Naive B cell (primary cell): ENCODE measurements around the gene EXOC4. TPM values are rescaled to one million over a fixed set of nuclear protein-coding genes. Genes with fewer than 3 reads are reported as not detected.

Experiments used
- ATAC-seq, 2 donors: fragments of 150-1000 bp; cut with Tn5 transposase; 2 replicates each; pipeline ENCODE4 v1.10.0; 2021; ENCODE audit warnings: low read depth in 2 of 2, mild to moderate bottlenecking in 2 of 2, moderate library complexity in 2 of 2
- DNase-seq: peaks from one replicate; pipeline ENCODE4 v3.0.0; 2022
- H3K27ac Mint-ChIP-seq, 6 donors: one replicate each; pipeline ENCODE4 v1.8.0; 2020 to 2022; ENCODE audit warnings: mild to moderate bottlenecking in 6 of 6, mixed read lengths in 6 of 6, moderate library complexity in 5 of 6, inconsistent platforms in 2 of 6
- H3K27me3 Mint-ChIP-seq, 3 donors: one replicate each; pipeline ENCODE4 v1.8.0; 2021 to 2022; ENCODE audit warnings: mixed read lengths in 3 of 3, mild to moderate bottlenecking in 1 of 3
- H3K36me3 Mint-ChIP-seq, 2 donors: one replicate each; pipeline ENCODE4 v1.8.0; 2020 to 2022; ENCODE audit warnings: mixed read lengths in 2 of 2, inconsistent platforms in 1 of 2, mild to moderate bottlenecking in 1 of 2
- H3K4me1 Mint-ChIP-seq, 3 donors: one replicate each; pipeline ENCODE4 v1.8.0; 2020 to 2022; ENCODE audit warnings: mixed read lengths in 3 of 3, inconsistent platforms in 1 of 3, mild to moderate bottlenecking in 1 of 3, moderate library complexity in 1 of 3
- H3K4me3 Mint-ChIP-seq, 8 donors: one replicate each; pipeline ENCODE4 v1.8.0; 2020 to 2022; ENCODE audit warnings: mild to moderate bottlenecking in 8 of 8, mixed read lengths in 8 of 8, moderate library complexity in 8 of 8, inconsistent platforms in 2 of 8
- H3K9me3 Mint-ChIP-seq, 7 donors: one replicate each; pipeline ENCODE4 v1.8.0; 2020 to 2022; ENCODE audit warnings: mixed read lengths in 7 of 7, mild to moderate bottlenecking in 5 of 7, inconsistent platforms in 2 of 7, moderate library complexity in 1 of 7
- polyA plus RNA-seq, 6 donors: library from polyadenylated mRNA; unstranded; fragments of 300-500 nt; fragmentation: Illumina TruSeq; gene quantifications; one replicate each; pipeline ENCODE4 v1.2.3, GENCODE V29; 2021; ENCODE audit warnings: low read depth in 6 of 6

Gene EXOC4
- polyA plus RNA-seq, 6 donors from 2014 or later: 39.9 to 59.7 (median 47.2) TPM

DNA sequence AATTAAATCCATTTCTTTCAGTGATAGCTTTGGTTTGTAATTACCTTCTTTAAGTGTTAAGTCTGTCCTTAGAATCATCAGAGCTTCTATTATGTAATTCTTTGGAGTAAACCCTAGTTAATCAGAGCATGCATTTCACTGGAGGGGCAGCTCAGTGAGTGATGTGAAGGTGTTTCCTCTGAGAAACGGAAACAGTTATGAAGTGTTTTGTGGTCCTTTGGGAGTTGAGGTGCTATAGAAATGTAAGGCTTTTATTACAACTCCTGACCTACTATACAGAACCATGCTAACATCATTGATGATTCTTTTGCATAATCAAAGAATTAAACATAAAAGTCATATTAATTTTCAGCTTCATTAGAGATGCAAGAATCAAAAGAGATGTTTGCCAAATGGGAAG is 141.5 kb downstream of the EXOC4 start:
- H3K27me3 Mint-ChIP-seq: no peaks in the 10 kb centered on the region
- peak; percentile 48 to 49 for ATAC-seq
- H3K4me1 Mint-ChIP-seq: peaks cover 23 to 38% (median 33%) of the 10 kb centered on the region in 3 donors

DNA sequence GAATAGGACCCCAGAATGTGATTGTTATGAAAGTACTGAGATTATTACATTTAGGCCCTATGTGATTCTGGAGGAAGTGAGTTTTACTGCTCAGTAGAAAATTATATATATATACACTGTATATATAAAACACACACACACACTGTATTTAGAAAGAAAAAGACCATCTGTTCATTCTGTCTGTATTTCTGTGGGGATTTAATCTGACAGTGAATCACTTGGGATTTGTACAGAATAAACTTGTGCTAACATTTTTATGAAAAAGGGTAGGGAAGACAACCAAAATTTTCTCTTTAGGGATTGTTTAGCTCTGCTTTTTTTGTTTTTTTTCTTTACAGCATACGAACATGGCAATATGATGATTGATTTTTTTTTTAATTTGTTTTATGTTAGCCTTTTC is 142.7 kb downstream of the EXOC4 start:
- peak overlapping the region in 1 of 6 donors; percentile 62 for H3K27ac Mint-ChIP-seq
- no peak for DNase-seq
- peaks cover 23 to 32% (median 29%) of the 10 kb centered on the region in 3 donors for H3K4me1 Mint-ChIP-seq
- no peaks in the 10 kb centered on the region for H3K36me3 Mint-ChIP-seq
- H3K27me3 Mint-ChIP-seq: no peaks in the 10 kb centered on the region
- H3K9me3 Mint-ChIP-seq: no peaks in the 10 kb centered on the region
- ATAC-seq: no peak
- no peak overlapping the region for H3K4me3 Mint-ChIP-seq

More for the DNA sequence above, 141.5 kb downstream of the EXOC4 start:
- peak; percentile 6 for DNase-seq
- peak overlapping the region in 1 of 6 donors; percentile 18 for H3K27ac Mint-ChIP-seq
- peaks cover 0 to 3% (median 0%) of the 10 kb centered on the region in 7 donors for H3K9me3 Mint-ChIP-seq
- H3K36me3 Mint-ChIP-seq: peaks cover 5 to 8% of the 10 kb centered on the region in 2 donors
- no peak overlapping the region for H3K4me3 Mint-ChIP-seq

DNA sequence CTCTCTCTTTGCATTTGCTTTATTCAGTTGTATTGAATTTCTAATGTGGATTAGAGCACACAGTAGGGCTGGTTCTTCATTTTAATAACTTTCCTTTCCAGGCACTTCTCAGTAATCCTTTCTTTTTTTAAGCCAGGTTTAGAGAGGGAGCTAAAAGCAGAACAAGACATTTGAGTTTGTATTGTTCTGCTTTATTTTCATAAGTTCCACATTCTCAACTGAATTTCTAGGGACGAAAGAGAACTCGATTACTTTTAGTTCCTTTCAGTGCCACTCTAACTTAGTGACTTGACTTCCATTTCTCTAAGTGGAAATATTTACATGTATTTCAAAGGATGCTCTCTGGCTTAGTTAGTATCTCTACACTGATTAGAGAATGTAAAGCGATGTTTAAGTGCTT is 145.6 kb downstream of the EXOC4 start:
- Mint-ChIP-seq H3K27me3 (no peaks in the 10 kb centered on the region), H3K27ac (no peak overlapping the region), H3K36me3 (no peaks in the 10 kb centered on the region), H3K4me3 (no peak overlapping the region), H3K9me3 (no peaks in the 10 kb centered on the region), H3K4me1 (peaks cover 21 to 26% (median 25%) of the 10 kb centered on the region in 3 donors)
- DNase-seq: no peak
- no peak for ATAC-seq

DNA sequence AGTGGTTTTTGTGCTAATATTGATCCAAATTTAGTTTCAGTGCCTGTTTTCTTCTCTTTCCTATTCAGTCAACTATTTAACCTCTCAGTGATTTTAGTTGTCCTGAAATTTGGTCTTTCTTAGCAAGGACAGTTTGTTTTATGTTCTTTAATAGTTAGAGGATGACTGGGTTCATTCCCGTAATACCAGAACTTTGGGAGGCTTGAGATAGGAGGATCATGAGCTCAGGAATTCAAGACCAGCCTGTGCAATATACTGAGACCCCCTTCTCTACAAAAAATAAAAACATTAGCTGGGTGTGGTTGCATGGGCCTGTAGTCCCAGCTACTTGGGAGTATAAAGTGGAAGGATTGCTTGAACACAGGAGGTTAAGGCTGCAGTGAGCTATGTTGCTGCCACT is 148.3 kb downstream of the EXOC4 start:
- DNase-seq (no peak), ATAC-seq (no peak)
- Mint-ChIP-seq H3K4me1 (peaks cover 11 to 15% (median 12%) of the 10 kb centered on the region in 3 donors), H3K27me3 (no peaks in the 10 kb centered on the region), H3K27ac (no peak overlapping the region), H3K36me3 (peaks cover 4 to 8% of the 10 kb centered on the region in 2 donors), H3K9me3 (no peaks in the 10 kb centered on the region), H3K4me3 (no peak overlapping the region)

DNA sequence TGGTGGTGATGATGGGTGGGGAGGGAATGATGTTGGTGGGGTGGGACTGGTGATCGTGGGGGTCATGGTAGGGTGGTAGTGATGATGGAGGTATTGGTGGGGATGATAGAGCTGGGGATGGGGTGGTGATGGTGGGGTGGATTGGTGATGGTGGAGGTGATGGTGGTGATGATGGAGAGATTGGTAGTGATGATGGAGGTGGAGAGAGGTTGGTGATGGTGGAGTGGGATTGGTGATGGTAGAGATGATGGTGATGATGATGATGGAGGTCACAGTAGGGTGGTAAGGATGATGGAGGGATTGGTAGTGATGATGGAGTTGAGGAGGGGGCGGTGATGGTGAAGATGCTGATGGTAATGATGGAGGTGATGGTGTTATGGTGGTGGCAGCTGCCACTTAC is 155.3 kb downstream of the EXOC4 start:
- H3K9me3 Mint-ChIP-seq: peaks cover 0 to 5% (median 0%) of the 10 kb centered on the region in 7 donors
- H3K36me3 Mint-ChIP-seq: peaks cover 8 to 19% of the 10 kb centered on the region in 2 donors
- no peaks in the 10 kb centered on the region for H3K27me3 Mint-ChIP-seq
- peaks cover 3 to 21% (median 13%) of the 10 kb centered on the region in 3 donors for H3K4me1 Mint-ChIP-seq
- no peak for ATAC-seq
- H3K27ac Mint-ChIP-seq: peak overlapping the region in 2 of 6 donors; percentile 1 to 96
- no peak overlapping the region for H3K4me3 Mint-ChIP-seq
- no peak for DNase-seq

DNA sequence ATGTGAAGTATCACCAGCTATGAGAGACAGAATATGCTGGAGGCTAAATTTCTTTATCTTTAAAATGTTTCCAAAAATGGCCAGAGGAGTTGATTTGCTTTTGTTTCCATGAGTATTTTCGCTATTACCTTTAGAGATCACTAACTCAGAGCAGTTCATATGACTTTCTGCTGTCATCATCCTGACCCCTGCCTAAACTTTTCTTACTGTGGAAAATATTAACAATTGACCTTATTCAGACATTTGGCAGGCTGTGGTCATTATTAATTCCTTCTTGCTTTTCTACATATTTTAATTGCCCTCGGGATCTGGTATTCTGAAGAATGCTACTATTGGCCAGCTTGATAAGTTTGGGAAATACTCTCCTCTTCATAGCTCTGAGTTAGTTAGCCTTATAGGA is 156.5 kb downstream of the EXOC4 start:
- Mint-ChIP-seq H3K27me3 (no peaks in the 10 kb centered on the region), H3K9me3 (peaks cover 0 to 5% (median 0%) of the 10 kb centered on the region in 7 donors), H3K27ac (no peak overlapping the region), H3K4me3 (no peak overlapping the region), H3K36me3 (peaks cover 4 to 13% of the 10 kb centered on the region in 2 donors), H3K4me1 (peaks cover 3 to 21% (median 13%) of the 10 kb centered on the region in 3 donors)
- DNase-seq: no peak
- ATAC-seq: no peak

DNA sequence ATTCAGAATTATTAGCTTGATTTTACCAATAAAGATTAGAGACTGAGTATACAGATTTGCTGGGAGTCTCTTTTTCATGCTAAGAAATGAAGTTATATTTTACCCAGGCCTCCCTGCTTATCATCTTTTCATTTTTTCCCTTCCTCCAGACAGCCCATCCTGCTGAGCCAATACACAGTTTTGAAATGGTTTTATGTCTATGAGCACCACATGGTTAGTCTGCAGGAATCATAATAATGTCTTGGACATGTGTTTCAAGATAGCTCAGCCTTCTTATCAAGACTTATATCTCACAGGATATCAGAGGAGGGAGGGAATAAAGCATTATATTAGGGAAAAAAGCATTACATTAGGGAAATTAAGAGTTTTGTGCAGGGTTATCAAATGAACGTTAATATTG is 157.1 kb downstream of the EXOC4 start:
- Mint-ChIP-seq H3K27ac (no peak overlapping the region), H3K4me1 (peaks cover 3 to 21% (median 13%) of the 10 kb centered on the region in 3 donors), H3K9me3 (peaks cover 0 to 5% (median 0%) of the 10 kb centered on the region in 7 donors), H3K36me3 (peaks cover 4 to 12% of the 10 kb centered on the region in 2 donors), H3K4me3 (no peak overlapping the region), H3K27me3 (no peaks in the 10 kb centered on the region)
- DNase-seq (no peak), ATAC-seq (no peak)

DNA sequence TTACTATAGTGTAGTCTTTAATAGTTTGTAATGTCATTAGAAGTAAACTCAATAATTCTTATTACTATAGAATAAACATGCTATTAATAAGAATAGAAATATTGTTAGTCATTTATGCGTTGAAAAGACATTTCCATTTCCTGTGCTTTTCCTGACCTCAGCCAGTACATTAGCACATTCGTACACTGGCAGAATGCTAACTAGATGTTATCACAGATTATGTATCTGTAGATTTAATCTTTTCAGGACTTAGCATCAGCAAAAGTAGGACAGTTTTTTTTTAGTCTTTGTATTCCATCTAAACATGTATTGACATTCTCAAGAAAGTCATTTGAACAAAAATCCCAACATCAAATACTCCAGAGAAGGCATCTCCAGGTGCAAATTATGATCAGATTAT is 158.5 kb downstream of the EXOC4 start:
- no peak for ATAC-seq
- no peak overlapping the region for H3K27ac Mint-ChIP-seq
- H3K4me1 Mint-ChIP-seq: peaks cover 3 to 33% (median 16%) of the 10 kb centered on the region in 3 donors
- H3K9me3 Mint-ChIP-seq: peaks cover 0 to 5% (median 0%) of the 10 kb centered on the region in 7 donors
- no peak overlapping the region for H3K4me3 Mint-ChIP-seq
- no peaks in the 10 kb centered on the region for H3K27me3 Mint-ChIP-seq
- peaks cover 4 to 12% of the 10 kb centered on the region in 2 donors for H3K36me3 Mint-ChIP-seq
- DNase-seq: no peak

DNA sequence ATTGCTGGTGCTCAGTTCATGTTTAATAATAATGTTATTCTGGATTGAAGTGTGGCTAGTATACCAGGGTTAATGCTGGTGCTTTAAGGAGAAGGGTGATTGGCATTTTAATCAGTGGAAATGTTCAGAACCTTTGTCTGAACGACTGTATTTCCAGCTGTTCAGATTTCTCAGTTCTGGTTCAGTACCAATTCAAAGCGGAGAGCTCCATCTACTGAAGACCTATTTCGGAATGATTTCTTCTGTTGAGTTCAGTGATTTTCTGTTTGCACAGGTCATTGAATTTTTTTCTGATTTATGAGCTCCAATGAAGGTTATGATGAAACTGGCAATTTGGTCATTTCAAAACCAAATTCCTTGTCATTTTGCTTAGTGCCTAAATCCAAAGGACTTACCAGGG is 160.1 kb downstream of the EXOC4 start:
- no peak for DNase-seq
- Mint-ChIP-seq H3K4me3 (no peak overlapping the region), H3K4me1 (peaks cover under 1 to 30% (median 17%) of the 10 kb centered on the region in 3 donors), H3K36me3 (peaks cover 3 to 8% of the 10 kb centered on the region in 2 donors), H3K27me3 (no peaks in the 10 kb centered on the region), H3K27ac (no peak overlapping the region), H3K9me3 (peaks cover 0 to 2% (median 0%) of the 10 kb centered on the region in 7 donors)
- ATAC-seq: no peak

DNA sequence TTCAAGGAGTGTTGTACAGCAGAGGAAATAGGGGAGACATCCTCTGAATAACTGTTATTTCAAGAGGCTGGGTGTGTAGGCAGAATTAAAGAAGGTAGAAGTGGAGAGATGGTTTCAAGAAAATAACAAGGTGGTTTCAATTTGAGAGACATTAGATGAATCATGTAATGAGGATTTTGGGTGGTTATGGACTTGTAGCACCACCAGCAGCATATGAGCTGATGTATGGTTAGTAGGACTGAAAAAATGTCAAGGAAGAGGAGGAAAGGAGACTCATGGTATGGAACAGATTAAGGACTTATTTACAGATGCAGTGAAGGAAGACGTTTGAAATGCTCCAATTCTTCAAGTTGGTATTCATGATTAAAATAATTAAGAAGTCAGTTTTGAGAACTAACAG is 166.2 kb downstream of the EXOC4 start:
- Mint-ChIP-seq H3K4me1 (peaks cover 0 to 12% (median 7%) of the 10 kb centered on the region in 3 donors), H3K36me3 (peaks cover 8 to 12% of the 10 kb centered on the region in 2 donors), H3K4me3 (no peak overlapping the region), H3K27me3 (no peaks in the 10 kb centered on the region), H3K9me3 (peaks cover 0 to 7% (median 0%) of the 10 kb centered on the region in 7 donors), H3K27ac (no peak overlapping the region)
- ATAC-seq (no peak), DNase-seq (no peak)

DNA sequence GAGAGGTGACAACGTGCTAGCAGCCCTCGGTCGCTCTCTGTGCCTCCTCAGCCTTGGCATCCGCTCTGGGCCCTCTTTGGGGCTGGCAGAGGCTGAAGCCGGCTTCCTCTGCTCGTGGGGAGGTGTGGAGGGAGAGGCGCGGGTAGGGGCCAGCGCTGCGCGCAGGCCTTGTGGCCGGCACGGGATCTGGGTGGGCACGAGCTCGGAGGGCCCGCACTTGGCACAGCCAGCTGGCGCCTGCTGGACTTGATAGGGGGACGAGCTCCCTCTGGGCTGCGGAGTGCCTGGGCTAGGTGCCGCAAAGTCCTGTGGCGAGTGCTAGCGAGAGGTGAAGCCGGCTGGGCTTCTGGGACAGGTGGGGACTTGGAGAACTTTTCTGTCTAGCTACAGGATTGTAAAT is 170.7 kb downstream of the EXOC4 start:
- no peaks in the 10 kb centered on the region for H3K27me3 Mint-ChIP-seq

DNA sequence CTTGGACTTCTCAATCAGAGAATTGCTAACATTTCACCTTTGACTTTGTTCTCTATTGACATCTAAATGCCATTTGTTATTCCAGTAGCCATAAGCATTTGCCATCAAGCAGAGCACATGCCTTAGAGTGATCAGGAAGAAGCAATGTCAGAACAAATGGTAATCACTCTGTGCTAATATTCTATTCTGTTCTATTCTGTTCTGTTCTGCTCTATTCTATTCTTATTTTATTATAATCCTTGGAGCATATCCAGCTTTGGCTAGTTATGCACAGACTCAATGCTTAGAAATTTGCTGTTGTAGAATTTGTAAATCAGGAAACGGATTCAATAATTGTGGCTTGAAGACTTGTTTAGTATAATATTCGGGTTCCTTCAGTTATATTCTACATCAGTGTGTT is 175.4 kb downstream of the EXOC4 start:
- no peak for ATAC-seq
- no peaks in the 10 kb centered on the region for H3K9me3 Mint-ChIP-seq
- no peak overlapping the region for H3K4me3 Mint-ChIP-seq
- H3K27me3 Mint-ChIP-seq: no peaks in the 10 kb centered on the region
- peaks cover 22 to 33% of the 10 kb centered on the region in 2 donors for H3K36me3 Mint-ChIP-seq
- DNase-seq: no peak
- no peak overlapping the region for H3K27ac Mint-ChIP-seq
- H3K4me1 Mint-ChIP-seq: peaks cover 0 to 13% (median 0%) of the 10 kb centered on the region in 3 donors

More for the DNA sequence above, 170.7 kb downstream of the EXOC4 start:
- ATAC-seq (no peak), DNase-seq (no peak)
- Mint-ChIP-seq H3K4me3 (no peak overlapping the region), H3K9me3 (peaks cover 0 to 6% (median 0%) of the 10 kb centered on the region in 7 donors), H3K4me1 (peaks cover 0 to 4% (median 0%) of the 10 kb centered on the region in 3 donors), H3K36me3 (peaks cover 30 to 33% of the 10 kb centered on the region in 2 donors), H3K27ac (no peak overlapping the region)

DNA sequence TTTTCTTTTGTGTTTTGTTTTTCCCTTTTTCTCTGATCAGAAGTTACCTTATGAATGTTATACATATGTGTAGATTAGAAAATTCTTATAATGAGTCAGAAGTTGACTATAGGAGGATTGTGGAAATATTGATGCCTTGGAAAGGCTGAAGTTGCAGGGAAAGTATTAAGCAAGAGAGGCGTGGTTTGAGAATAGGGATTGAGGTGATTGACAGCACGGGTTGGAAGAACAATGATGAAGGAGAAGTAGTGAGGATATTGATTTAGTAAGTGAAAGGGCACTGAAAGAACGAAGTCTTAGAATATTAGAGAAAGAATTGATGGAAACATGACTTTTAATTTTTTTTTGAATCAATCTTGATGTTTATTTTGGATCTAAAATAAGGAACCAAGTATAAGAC is 176.0 kb downstream of the EXOC4 start:
- no peaks in the 10 kb centered on the region for H3K27me3 Mint-ChIP-seq
- H3K36me3 Mint-ChIP-seq: peaks cover 22 to 31% of the 10 kb centered on the region in 2 donors
- peaks cover 0 to 14% (median 0%) of the 10 kb centered on the region in 3 donors for H3K4me1 Mint-ChIP-seq
- no peak for DNase-seq
- no peaks in the 10 kb centered on the region for H3K9me3 Mint-ChIP-seq
- ATAC-seq: no peak
- H3K4me3 Mint-ChIP-seq: no peak overlapping the region
- peak overlapping the region in 3 of 6 donors; percentile 6 to 50 (median 14) for H3K27ac Mint-ChIP-seq

DNA sequence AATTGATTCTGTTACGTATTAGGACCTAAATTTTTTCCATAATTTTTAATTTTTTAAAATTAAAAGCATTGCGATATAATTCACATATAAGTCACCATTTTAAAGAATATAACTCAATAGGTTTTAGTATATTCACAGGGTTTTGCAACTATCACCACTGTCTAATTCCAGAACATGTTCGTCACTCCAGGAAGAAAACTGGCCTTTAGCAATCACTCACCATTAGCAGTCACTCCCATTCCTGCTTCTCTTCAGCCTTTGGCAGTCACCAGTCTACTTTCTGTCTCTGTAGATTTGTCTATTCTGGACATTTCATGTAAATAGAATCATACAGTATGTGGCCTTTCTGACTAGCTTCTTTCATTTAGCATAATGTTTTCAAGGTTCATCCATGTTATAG is 176.5 kb downstream of the EXOC4 start:
- DNase-seq: no peak
- Mint-ChIP-seq H3K4me3 (no peak overlapping the region), H3K27ac (no peak overlapping the region), H3K27me3 (no peaks in the 10 kb centered on the region), H3K4me1 (peaks cover 0 to 19% (median 0%) of the 10 kb centered on the region in 3 donors), H3K36me3 (peaks cover 18 to 26% of the 10 kb centered on the region in 2 donors), H3K9me3 (no peaks in the 10 kb centered on the region)
- ATAC-seq: no peak
